HG03039 (cell line): Measurements from ENCODE around the gene SRPX2.
"Not testable (repeated sequence)": the region's sequence is repeated elsewhere in the genome, so short reads cannot be mapped to it uniquely, and the experiment has no call there.

Experiments used
- ATAC-seq: cut with Tn5 transposase; IDR thresholded peaks from one replicate; pipeline ENCODE4 v1.9.1; 2021; ENCODE audit warnings: mild to moderate bottlenecking, moderate library complexity; ENCODE audit not compliant: unreplicated experiment

SRPX2 gene

GRCh38 chrX:100695991-100696390, 52.0 kb downstream of the SRPX2 start:
- no peak for ATAC-seq

DNA sequence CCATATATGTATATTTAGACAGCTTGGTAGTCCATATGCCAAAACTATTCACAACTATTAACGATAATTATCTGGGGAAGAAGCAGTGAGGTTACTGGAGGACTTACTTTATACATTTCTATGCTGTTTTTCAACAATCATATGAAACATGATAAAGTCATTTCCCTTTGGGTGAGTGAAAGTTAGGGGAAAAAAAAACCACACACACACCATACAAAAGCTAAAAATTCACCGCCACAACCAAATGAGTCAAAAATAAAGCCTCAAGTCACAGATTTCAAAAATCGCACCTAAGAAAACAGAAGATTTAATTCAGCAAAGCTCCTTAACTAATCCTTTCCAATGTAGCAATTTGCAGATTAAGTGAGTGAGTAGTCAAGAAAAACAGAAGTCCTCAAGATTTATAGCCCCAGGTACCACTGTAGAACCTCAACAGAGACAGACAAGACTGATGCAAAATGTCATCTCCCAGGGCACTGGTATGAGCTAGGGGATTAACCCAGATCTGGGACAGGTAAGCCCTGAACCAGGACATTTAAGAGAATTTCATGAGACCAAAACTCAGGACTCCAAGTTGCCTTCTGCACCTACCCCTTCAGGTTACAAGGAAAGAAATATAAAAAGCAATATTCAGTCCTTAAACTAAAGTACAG, 52.8 kb downstream of the SRPX2 start:
- ATAC-seq = no peak

DNA sequence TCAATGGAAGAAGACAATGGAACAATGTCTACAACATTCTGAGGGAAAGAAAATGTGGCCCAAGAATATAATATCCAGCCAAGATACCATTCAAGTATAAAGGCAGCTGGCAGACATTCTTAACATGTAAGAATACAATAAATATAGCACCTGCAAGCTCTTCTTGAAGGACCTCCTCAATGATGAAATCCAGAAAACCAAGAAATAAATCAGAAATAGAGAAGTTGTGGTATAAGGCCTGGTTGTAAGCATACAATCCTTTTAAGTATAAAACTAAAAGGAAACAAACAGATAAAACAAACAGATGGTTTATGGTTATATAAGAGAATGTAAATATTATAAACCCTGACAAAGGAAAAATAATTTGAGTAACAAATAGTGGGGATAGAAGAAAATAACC, 54.6 kb downstream of the SRPX2 start:
- no peak for ATAC-seq

DNA sequence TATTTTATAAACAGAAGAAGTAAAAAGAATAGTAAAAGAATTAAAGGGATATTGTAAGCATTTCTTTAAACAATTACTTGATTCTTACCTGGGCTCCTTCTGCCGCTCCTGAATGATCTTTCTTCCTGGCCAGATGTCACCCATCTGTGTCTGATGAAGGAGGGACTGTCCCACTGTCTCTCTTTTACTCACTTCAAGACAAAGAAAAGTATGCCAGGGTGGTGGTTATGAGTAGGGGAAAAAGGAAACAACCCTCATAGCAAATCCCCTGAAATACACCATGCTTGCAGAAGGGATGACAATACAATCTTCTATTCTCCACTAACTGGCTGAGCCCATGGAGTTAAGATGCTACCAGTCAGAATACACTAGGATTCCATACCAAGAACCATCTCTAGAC, 56.8 kb downstream of the SRPX2 start:
- ATAC-seq = peak; percentile 81

DNA sequence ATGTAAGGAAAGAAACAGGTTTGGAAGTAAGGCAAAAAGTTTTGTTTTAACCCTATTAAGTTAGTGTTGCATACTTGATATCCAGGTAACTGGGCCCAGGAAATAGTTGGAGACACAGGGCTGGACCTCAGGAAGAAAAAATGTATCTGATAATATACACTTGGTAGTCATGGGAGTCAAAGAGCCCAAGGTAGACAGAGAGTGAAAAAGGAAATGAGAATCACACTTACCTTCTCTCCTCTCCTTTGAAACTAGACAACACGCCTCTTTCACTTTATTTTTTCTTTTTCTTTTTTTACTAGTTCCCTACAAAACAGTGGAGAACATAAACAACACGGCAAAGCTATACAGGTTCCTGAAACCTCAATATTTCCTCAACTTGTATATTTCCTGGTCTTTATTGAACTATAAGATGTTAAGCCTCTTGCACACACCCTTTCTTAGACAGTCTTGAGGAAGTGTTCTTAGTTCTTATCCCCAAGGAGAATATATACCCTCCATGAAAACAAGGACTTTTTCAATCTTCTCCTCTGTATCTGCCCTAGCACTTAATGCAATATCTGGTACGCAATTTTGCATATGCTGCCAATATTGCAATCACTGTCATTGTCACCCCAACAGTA, 60.7 kb downstream of the SRPX2 start:
- no peak for ATAC-seq

DNA sequence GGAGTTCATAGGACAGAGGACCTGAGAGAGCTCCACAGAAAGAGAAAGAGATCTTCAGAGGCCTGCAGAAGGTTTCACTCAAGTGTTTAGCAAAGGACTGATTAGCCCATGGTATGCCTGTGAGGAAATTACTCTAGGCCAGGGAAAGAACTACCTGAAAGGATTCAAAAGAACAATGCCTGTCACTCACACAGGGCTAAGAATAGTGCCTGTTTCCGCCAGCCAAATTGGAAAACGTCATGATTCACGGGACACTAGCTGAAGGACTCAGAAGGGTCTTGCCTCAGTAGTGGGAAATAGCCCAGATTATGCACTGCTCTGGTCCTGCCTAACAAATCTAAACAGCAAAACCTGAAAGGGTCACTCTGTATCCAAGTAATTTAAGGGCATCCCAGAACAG, 66.8 kb downstream of the SRPX2 start:
- ATAC-seq = no peak

DNA sequence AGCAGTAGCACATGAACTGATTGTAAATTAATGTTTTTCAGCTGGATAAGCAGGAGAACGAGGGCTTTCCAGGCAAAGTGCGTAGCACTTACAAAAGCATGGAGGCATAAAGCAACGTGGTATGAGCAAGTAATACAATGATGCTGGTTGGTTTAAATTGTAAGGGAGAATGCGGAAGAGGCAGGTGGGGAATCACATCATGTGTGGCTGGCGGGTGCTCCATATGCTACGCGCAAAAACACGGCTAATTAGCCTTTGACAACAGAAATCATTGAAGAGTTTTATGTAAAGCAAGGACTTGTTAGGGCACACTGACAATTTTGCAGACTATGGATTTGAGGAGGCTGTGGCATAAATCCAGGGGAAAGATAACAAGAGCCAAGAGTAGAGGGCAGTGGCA, 73.4 kb downstream of the SRPX2 start:
- ATAC-seq = no peak

- ATAC-seq = no peak
Observed at GRCh38 chrX:100719139-100719538, 75.1 kb downstream of the SRPX2 start.

GRCh38 chrX:100720301-100720700, 76.3 kb downstream of the SRPX2 start:
- no peak for ATAC-seq

DNA sequence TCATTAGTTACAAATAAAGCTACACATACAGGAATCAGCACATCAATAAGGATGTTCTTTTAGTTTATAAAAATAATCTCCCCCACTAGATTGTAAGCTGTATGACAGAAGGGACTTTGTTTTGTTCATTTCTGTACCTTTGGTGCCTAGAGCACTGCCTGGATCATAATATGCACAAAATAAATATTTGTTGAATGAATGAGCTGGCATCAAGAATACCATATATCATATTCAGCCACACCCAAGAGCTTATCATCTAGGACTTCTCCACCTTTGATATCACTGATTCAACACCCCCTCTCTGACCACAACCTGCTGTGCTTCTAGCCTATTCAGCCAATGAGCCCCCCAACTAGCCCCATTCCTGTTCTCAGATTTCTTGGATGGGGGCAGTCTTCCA, 77.3 kb downstream of the SRPX2 start:
- ATAC-seq = no peak

GRCh38 chrX:100724006-100724405, 80.0 kb downstream of the SRPX2 start:
- not testable (repeated sequence) for ATAC-seq
